Mucosa of stomach (tissue), 1 donor: Measurements from ENCODE around the gene SMYD3.

Source experiments
- H3K27me3 ChIP-seq: one replicate; pipeline ENCODE4 v1.7.0; 2013; ENCODE audit warnings: mild to moderate bottlenecking, low read length; ENCODE audit not compliant: control insufficient read depth, insufficient read depth
- H3K36me3 ChIP-seq: one replicate; pipeline ENCODE4 v1.7.0; 2013; ENCODE audit warnings: low read length; ENCODE audit not compliant: control insufficient read depth, insufficient read depth
- H3K4me1 ChIP-seq: one replicate; pipeline ENCODE4 v1.7.0; 2013; ENCODE audit warnings: mild to moderate bottlenecking, low read length; ENCODE audit not compliant: control insufficient read depth, insufficient read depth
- H3K4me3 ChIP-seq: one replicate; pipeline ENCODE4 v1.7.0; 2013; ENCODE audit warnings: low read length
- H3K9ac ChIP-seq: one replicate; pipeline ENCODE4 v1.7.0; 2013; ENCODE audit warnings: mild to moderate bottlenecking, low read length, moderate library complexity
- H3K9me3 ChIP-seq: one replicate; pipeline ENCODE4 v1.7.0; 2013; ENCODE audit warnings: mild to moderate bottlenecking, low read length, moderate library complexity; ENCODE audit not compliant: control insufficient read depth
- donor health status: Pancreatic carcinoma.

Gene SMYD3

DNA sequence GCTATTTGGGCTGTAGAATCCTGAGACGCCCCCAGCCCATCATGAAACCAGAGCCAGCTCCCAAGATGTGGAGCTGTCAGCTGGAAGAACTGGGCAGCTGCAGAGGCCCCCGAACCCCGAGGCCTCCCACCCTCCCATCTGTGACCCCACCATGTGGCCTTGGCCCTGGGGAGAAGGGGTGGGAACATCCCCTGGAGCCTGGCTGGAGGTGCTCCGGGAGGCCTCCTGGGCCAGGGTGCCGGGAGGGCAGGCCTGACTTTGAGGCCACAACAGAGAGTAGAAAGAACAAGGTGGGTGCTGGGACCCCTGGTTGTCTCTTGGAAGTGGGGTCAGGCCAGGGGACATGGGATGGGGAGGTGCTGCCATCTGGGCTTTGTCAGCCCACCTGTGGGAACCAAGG, 6.0 kb upstream of the SMYD3 start:
- no peak overlapping the region for H3K9ac ChIP-seq
- H3K4me3 ChIP-seq: no peak overlapping the region
- peaks cover 7% of the 10 kb centered on the region for H3K9me3 ChIP-seq
- no peaks in the 10 kb centered on the region for H3K27me3 ChIP-seq
- no peaks in the 10 kb centered on the region for H3K4me1 ChIP-seq
- H3K36me3 ChIP-seq: no peaks in the 10 kb centered on the region

DNA sequence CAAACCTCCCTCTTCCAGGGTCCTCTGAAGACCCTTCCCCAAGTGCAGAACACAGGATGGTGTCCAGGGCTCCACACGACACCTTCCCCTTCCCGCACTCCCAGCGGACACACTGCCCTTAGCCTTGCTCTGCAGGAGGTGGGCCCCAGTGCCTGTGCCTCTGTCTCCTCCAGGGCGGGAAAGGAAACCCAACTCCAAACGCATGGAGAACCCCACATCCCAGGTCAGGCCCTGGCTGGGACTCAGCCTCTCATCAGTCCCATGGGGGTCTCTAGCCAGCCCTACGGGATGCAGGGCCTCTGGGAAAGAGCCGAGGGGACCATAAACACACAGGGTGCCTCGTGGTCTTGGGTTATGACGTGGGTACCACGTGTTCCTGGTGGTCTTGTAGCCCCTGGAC, 5.6 kb upstream of the SMYD3 start:
- no peak overlapping the region for H3K9ac ChIP-seq
- no peaks in the 10 kb centered on the region for H3K27me3 ChIP-seq
- H3K4me3 ChIP-seq: no peak overlapping the region
- H3K4me1 ChIP-seq: no peaks in the 10 kb centered on the region
- no peaks in the 10 kb centered on the region for H3K36me3 ChIP-seq
- H3K9me3 ChIP-seq: peaks cover 7% of the 10 kb centered on the region

DNA sequence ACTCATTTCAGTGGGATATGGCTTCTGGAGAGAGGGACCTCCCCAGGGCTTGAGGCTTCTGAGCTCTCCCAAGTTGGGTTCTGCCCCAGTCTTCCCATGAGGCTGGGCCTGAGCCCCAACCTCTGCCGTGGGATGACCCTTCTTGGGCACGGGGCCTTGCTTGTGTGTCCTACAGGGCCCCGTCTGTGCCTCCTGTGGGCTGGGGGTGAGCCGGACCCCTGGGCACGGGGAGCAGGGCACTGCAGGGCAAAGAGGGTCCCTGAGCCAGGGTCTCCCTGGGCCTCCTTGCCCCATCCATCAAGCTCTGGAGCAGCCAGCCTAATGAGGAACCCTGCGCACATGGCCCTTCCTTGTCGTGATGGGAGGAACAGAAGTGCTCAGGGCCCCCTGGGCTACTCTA, 5.2 kb upstream of the SMYD3 start:
- Histone ChIP-seq H3K9ac (no peak overlapping the region), H3K27me3 (no peaks in the 10 kb centered on the region), H3K4me3 (no peak overlapping the region), H3K4me1 (no peaks in the 10 kb centered on the region), H3K36me3 (no peaks in the 10 kb centered on the region), H3K9me3 (peaks cover 7% of the 10 kb centered on the region)

DNA sequence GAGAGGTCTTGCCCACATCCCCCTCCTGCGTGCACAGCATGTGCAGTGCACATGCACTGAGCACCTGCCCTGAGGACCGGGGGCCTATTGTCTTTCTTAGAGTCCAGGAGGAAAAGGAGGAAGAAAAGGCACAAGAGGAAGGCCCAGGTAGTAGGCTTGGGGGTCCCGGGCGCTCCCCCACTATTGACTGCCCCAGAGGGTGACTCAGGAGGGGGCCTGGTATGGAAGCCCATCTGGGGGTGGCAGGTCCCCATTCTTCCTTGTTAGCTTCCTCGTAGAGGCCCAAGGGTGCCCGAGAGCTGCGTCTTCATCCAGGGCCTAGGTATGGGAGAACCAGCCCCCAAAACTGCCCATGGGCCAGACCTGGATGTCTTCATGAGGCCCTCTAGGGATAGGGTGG, 4.1 kb upstream of the SMYD3 start:
- H3K27me3 ChIP-seq: no peaks in the 10 kb centered on the region
- H3K9ac ChIP-seq: no peak overlapping the region
- no peaks in the 10 kb centered on the region for H3K9me3 ChIP-seq
- no peaks in the 10 kb centered on the region for H3K36me3 ChIP-seq
- H3K4me3 ChIP-seq: no peak overlapping the region
- H3K4me1 ChIP-seq: peaks cover 3% of the 10 kb centered on the region

DNA sequence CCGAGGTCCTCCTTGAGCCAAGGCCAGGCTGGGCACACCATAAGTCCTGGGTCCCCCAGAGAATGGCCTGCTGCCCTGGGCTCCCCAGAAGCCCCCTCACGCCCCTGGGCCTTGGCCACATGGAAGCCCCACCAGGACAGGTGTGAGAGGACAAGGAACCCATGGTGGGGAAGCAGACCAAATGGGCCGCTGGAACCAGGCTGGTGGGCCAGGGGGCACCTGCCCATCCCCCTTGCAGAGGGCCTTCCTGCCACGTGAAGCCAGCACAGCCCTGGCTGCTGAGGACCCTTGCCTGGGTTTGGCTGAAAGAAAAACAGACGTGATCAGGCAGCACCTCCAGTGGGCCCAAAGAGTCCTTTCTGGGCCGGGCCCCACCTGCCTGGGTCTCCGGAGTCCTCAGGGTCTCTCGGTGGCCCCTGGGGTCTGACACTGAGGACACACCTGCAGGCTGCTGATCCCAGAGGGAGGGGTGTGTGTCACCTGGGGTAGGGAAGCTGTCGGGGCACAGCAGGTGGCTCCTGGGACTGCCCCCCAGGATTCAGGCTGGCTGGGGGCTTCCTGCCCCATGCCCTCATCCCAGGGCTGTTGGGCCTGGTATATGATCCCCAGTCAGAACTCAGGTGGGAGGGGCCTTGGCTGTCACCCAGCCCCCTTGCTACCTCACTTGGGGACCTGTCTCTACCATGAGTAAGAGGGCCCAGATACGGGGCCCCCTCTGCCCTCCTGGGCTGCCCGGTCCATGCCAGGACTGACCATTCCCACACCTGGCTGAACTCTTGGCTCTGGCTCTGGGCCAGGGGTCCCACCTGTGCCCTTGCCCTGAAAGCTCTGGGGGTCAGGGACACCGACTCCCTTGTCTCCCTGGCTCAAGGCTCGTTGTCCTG, 3.3 kb upstream of the SMYD3 start:
- H3K4me1 ChIP-seq: peaks cover 5% of the 10 kb centered on the region
- H3K9ac ChIP-seq: no peak overlapping the region
- H3K4me3 ChIP-seq: no peak overlapping the region
- no peaks in the 10 kb centered on the region for H3K27me3 ChIP-seq
- H3K36me3 ChIP-seq: no peaks in the 10 kb centered on the region
- no peaks in the 10 kb centered on the region for H3K9me3 ChIP-seq

DNA sequence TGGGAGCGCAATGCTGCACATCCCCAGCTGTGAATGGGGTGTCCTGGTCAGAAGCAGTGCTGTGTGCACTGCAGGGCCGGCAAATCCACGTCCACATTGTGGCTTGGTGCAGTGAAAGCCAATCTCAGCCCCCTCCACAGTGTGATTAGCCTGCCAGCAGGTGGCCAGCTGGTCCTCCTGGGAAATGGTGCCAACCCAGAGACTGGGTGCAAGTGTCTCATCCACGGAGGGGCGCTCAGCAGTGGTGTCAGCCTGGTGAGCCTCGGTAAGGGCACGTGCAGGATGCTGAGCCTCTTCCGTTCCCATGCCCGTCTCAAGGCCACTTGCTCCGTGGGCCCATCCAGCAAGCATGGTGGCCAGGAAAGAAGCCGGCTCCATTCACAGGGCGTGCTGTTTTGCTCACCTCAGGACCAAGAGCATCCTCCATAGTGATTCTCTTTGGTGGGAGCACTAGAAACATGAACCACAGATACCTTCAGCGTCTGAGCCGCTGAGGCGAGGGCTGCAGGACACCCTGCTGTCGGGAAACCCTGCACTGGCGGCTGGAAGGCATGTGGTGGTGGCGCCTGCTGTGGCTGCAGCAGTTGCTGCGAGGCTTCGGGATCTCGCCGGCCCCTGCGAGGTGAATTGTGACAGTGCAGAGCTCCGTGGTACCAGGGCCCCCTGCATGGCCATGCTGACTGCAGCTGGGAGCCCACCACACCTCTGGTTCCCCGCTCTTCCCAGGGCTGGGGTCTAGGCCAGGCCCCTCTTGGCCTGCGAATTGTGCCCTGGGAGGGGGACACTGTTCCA, 2.0 kb upstream of the SMYD3 start:
- no peak overlapping the region for H3K4me3 ChIP-seq
- peaks cover 5% of the 10 kb centered on the region for H3K4me1 ChIP-seq
- H3K36me3 ChIP-seq: no peaks in the 10 kb centered on the region
- no peaks in the 10 kb centered on the region for H3K27me3 ChIP-seq
- H3K9me3 ChIP-seq: no peaks in the 10 kb centered on the region
- H3K9ac ChIP-seq: no peak overlapping the region

DNA sequence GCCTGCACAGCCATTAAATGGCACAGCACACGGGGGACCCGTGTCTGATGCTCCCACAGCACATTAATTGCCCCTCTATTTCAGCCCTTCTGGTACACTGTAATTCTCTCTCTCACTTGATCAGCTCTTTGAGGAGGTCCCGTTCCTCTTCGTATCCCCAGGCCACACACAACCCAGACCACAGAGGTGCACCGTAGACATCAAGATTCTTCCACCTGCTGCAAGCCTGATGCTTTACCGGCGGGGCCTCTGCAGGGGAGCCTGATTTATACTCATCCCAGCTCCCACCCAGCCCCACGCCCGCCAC, 759 bp downstream of the SMYD3 start:
- Histone ChIP-seq H3K4me1 (peaks cover 5% of the 10 kb centered on the region), H3K36me3 (no peaks in the 10 kb centered on the region), H3K4me3 (peak overlapping the region; percentile 34), H3K9me3 (no peaks in the 10 kb centered on the region), H3K9ac (peak overlapping the region; percentile 63), H3K27me3 (no peaks in the 10 kb centered on the region)

DNA sequence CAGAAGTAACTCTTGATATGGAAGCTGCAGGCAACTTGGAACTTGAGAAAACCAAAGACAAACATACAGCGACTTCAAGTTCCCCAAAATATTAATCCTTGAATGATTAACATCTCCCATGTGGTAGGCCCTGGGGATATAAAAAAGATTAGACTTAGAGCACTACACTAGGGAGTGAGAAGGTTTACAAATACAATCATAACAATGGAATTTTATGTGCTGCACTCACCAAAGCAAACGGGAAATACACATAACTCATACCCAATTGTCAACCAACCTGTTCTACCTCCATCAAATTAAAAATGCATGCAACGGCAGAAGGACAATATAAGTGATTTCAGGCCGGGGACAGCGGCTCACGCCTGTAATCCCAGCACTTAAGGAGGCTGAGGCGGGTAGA, 3.7 kb downstream of the SMYD3 start:
- Histone ChIP-seq H3K36me3 (no peaks in the 10 kb centered on the region), H3K4me3 (no peak overlapping the region), H3K9ac (no peak overlapping the region), H3K9me3 (no peaks in the 10 kb centered on the region), H3K27me3 (no peaks in the 10 kb centered on the region), H3K4me1 (peaks cover 5% of the 10 kb centered on the region)

DNA sequence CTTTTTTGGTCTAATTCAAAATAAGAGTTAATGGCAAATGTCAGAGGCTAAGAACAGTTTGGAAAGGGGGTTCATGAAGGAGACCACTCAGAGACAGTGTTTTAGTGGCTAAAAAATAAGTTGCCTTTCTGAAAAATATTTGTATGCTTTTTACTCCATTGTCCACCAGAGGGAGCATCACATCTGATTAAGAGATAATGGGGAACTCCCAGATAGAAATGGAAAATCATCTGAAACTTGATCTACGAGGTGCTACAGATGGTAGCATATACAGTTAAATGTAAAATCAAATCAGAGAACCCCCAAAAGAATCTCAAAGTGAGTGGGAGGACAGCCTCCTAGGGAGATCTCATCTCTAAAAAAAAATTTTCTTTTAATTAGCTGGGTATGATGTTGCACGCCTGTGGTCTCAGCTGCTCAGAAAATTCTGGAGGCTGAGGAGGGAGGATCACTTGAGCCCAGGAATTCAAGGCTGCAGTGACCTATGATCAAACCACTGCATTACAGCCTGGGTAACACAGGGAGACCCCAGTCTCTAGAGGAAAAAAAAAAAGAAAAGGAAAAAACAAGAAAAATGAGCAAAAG, 9.7 kb downstream of the SMYD3 start:
- H3K9me3 ChIP-seq: no peaks in the 10 kb centered on the region
- H3K36me3 ChIP-seq: no peaks in the 10 kb centered on the region
- no peak overlapping the region for H3K4me3 ChIP-seq
- H3K4me1 ChIP-seq: no peaks in the 10 kb centered on the region
- no peaks in the 10 kb centered on the region for H3K27me3 ChIP-seq
- no peak overlapping the region for H3K9ac ChIP-seq

DNA sequence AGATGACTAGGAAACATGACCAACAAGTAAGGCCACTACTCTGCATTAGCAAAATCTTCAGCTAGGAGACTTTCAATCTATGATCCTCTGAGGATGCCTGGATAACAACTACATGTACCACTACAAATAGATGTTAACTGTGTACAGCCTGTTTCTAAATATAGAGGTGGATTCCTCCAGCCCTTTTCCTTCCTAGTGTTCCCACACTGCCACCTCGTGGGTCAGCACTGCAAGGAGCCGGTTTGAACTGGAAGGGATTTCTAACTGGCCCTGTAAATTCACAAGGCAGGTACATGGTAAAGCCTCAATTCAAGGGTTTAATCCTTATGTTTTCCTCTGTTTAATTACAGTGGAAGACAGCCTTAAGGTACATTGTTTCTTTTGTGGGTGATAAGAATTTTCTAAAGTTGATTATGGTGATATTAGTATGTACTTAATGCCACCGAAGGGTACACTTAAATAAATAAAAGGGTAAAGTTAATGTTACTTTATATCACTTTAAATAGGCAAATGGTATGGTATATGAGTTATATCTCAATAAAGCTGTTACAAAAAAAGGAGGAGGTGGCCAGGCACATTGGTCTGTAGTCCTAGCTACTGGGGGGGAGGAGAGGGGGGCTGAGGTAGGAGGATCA, 14.4 kb downstream of the SMYD3 start:
- no peaks in the 10 kb centered on the region for H3K4me1 ChIP-seq
- no peaks in the 10 kb centered on the region for H3K9me3 ChIP-seq
- H3K36me3 ChIP-seq: no peaks in the 10 kb centered on the region
- no peak overlapping the region for H3K4me3 ChIP-seq
- H3K27me3 ChIP-seq: no peaks in the 10 kb centered on the region
- no peak overlapping the region for H3K9ac ChIP-seq

DNA sequence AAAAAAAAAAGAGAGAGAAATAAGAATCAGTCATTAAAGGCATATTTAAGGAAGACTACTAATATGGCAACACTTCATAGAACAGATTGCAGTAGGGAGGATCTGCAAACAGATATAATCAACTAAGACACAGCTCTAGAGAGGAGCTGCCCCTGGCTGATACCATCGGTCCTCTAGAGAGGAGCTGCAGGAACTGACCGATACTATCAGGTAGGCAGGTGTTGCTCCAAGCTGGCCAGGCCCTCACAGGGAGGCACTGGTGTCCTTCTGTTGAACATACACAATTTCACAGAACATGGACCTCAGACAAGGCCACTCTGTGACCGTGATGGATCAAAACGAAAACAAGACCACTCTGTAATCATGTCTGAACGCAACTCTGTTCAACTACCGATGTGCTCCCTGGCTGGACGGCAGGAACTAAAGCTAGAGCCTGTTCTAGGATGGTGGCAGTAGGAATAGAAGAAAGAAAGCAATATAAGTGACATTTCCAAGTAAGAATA, 15.5 kb downstream of the SMYD3 start:
- Histone ChIP-seq H3K4me3 (no peak overlapping the region), H3K9me3 (no peaks in the 10 kb centered on the region), H3K9ac (no peak overlapping the region), H3K27me3 (no peaks in the 10 kb centered on the region), H3K36me3 (no peaks in the 10 kb centered on the region), H3K4me1 (no peaks in the 10 kb centered on the region)

DNA sequence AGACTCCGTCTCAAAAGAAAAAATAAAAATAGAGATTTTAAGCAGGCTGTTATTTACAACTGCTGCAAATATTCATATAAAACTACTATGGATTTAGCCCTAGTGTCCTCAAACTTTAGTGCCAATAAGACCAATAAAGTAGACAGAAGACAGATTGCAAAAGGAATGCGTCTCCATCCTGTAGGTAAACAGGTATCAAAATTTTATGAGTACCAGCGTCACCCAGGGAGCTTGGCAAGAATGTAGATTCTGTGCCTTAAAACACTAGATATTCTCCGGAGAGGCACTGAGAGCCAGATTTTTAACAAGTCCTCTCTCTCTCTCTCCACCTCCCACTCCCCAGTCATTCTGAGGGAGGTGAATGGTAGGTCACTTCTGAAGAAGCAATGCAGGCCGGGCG, 18.4 kb downstream of the SMYD3 start:
- Histone ChIP-seq H3K9me3 (no peaks in the 10 kb centered on the region), H3K36me3 (no peaks in the 10 kb centered on the region), H3K4me3 (no peak overlapping the region), H3K4me1 (no peaks in the 10 kb centered on the region), H3K9ac (no peak overlapping the region), H3K27me3 (no peaks in the 10 kb centered on the region)
